GM12878 (cell line): ENCODE results near the gene ZNF627. TPM values are rescaled to one million over a fixed set of nuclear protein-coding genes. Genes with fewer than 3 reads are reported as not detected.

Experiments
- ATAC-seq: fragments of 200-7000 bp; cut with Tn5 transposase; 3 replicates; pipeline ENCODE4 v1.9.1; 2020; ENCODE audit warnings: mild to moderate bottlenecking, moderate library complexity
- BruUV-seq: library from RNA; stranded (reverse); fragments of 400-500 nt; replicated peaks from 2 replicates; lab custom pipeline; 2021; lab: Mats Ljungman, UMichigan
- CTCF ChIA-PET: fragments of 300-600 bp; sonication (Branson Sonifier 250); formaldehyde crosslinking; extraction: SDS; loops from one replicate; lab custom pipeline; 2021; ENCODE audit warnings: inconsistent platforms; lab: Yijun Ruan, JAX
- POLR2A ChIA-PET: fragments of 350-600 bp; formaldehyde crosslinking; extraction: SDS; loops from one replicate; lab custom pipeline; 2021; ENCODE audit warnings: inconsistent platforms; lab: Charles Lee
- RAD21 ChIA-PET: fragments of 300-600 bp; sonication (Branson Sonifier 250); formaldehyde crosslinking; loops from one replicate; lab custom pipeline; 2023; ENCODE audit warnings: antibody characterized with exemption; ENCODE audit not compliant: unreplicated experiment; lab: Charles Lee
- SMC1A ChIA-PET: fragments of 300-600 bp; sonication (Branson Sonifier 250); formaldehyde crosslinking; loops from one replicate; lab custom pipeline; 2023; ENCODE audit not compliant: unreplicated experiment, uncharacterized antibody; lab: Charles Lee
- DNase-seq: peaks from one replicate; pipeline ENCODE4 v3.0.0-alpha.2; 2011; ENCODE audit warnings: low read depth, low spot score
- FAIRE-seq: peaks from 3 replicates; lab custom pipeline; 2011; peaks lifted over from hg19 to GRCh38; lab: Jason Lieb, UNC
- H2AFZ ChIP-seq: 2 replicates; pipeline ENCODE4 v1.6.0; 2011; ENCODE audit warnings: low read depth, low read length, control low read depth; ENCODE audit not compliant: control insufficient read depth
- H3K27ac ChIP-seq: 2 replicates; pipeline ENCODE4 v1.5.1; 2011; ENCODE audit warnings: control low read depth; ENCODE audit not compliant: control insufficient read depth, insufficient read depth
- H3K27me3 ChIP-seq, 2 experiments: replicated peaks in 1 of 2; 2 replicates each; pipeline versions ENCODE4 v1.6.0 to v1.6.1; 2011; ENCODE audit warnings: low read length in 1 of 2; ENCODE audit not compliant: control insufficient read depth in 2 of 2, insufficient read depth in 2 of 2
- H3K36me3 ChIP-seq, 2 experiments: 2 replicates each; pipeline ENCODE4 v1.5.1; 2011; ENCODE audit warnings: low read length in 1 of 2; ENCODE audit not compliant: control insufficient read depth in 2 of 2, insufficient read depth in 2 of 2
- H3K4me1 ChIP-seq: 2 replicates; pipeline ENCODE4 v1.6.1; 2011; ENCODE audit warnings: mild to moderate bottlenecking, low read length, moderate library complexity, mixed read lengths; ENCODE audit not compliant: control insufficient read depth, insufficient read depth
- H3K4me2 ChIP-seq: 2 replicates; pipeline ENCODE4 v1.6.0; 2011; ENCODE audit warnings: control low read depth; ENCODE audit not compliant: control insufficient read depth, insufficient read depth
- H3K4me3 ChIP-seq: fragments of 200-600 bp; sonication (generic); 2 replicates; pipeline ENCODE4 v1.5.1; 2016
- H3K79me2 ChIP-seq: 2 replicates; pipeline ENCODE4 v1.6.0; 2011; ENCODE audit warnings: low read length; ENCODE audit not compliant: control insufficient read depth, insufficient read depth
- H3K9ac ChIP-seq: 2 replicates; pipeline ENCODE4 v1.8.0; 2011; ENCODE audit warnings: low read length, control low read depth, mixed read lengths; ENCODE audit not compliant: control insufficient read depth, insufficient read depth
- H3K9me3 ChIP-seq: replicated peaks from 3 replicates; pipeline ENCODE4 v1.5.1; 2011; ENCODE audit warnings: mild to moderate bottlenecking, low read length; ENCODE audit not compliant: control insufficient read depth, insufficient read depth
- H4K20me1 ChIP-seq: 2 replicates; pipeline ENCODE4 v1.6.0; 2011; ENCODE audit not compliant: control insufficient read depth, insufficient read depth
- BCLAF1 ChIP-seq: fragments of 450-650 bp; IDR thresholded peaks from 2 replicates; pipeline ENCODE4 v1.6.1; 2017; ENCODE audit warnings: antibody characterized with exemption, mild to moderate bottlenecking, moderate library complexity
- BHLHE40 ChIP-seq, 2 experiments: fragments of 450-650 bp in 1 of 2; IDR thresholded peaks; 2 replicates each; pipeline ENCODE4 v1.6.1; 2011 to 2017; ENCODE audit warnings: low read depth in 2 of 2, borderline replicate concordance in 1 of 2, improper control_type of control experiment in 1 of 2, low read length in 1 of 2, mild to moderate bottlenecking in 1 of 2
- BMI1 ChIP-seq: fragments of 450-650 bp; IDR thresholded peaks from 2 replicates; pipeline ENCODE4 v1.6.1; 2016; ENCODE audit warnings: mild to moderate bottlenecking, moderate library complexity, borderline replicate concordance
- CEBPB ChIP-seq, 2 experiments: fragments of 150-350 bp in 1 of 2; IDR thresholded peaks; 2 replicates each; pipeline ENCODE4 v1.6.1; 2012 to 2014; ENCODE audit warnings: low read depth in 2 of 2, low read length in 2 of 2, borderline replicate concordance in 1 of 2, inconsistent platforms in 1 of 2
- E4F1 ChIP-seq: fragments of 450-650 bp; IDR thresholded peaks from 2 replicates; pipeline ENCODE4 v1.6.1; 2018; ENCODE audit warnings: borderline replicate concordance, mild to moderate bottlenecking; ENCODE audit not compliant: partially characterized antibody
- EP300 ChIP-seq, 2 experiments: fragments of 150-350 bp in 1 of 2; IDR thresholded peaks; 2 replicates each; pipeline ENCODE4 v1.6.1; 2011 to 2012; ENCODE audit warnings: low read depth in 2 of 2, low read length in 2 of 2, borderline replicate concordance in 1 of 2, improper control_type of control experiment in 1 of 2, inconsistent platforms in 1 of 2; ENCODE audit not compliant: control insufficient read depth in 1 of 2
- EZH2 ChIP-seq: IDR thresholded peaks from 2 replicates; pipeline ENCODE4 v1.6.1; 2012; ENCODE audit warnings: low read depth, mild to moderate bottlenecking, control low read depth, inconsistent platforms, low read length, borderline replicate concordance; ENCODE audit not compliant: control insufficient read depth
- FOXM1 ChIP-seq: IDR thresholded peaks from 2 replicates; pipeline ENCODE4 v1.6.1; 2012; ENCODE audit warnings: low read depth, mild to moderate bottlenecking, inconsistent platforms, low read length, moderate library complexity
- IKZF2 ChIP-seq, 2 experiments: fragments of 450-650 bp; IDR thresholded peaks; 2 replicates each; pipeline ENCODE4 v1.6.1; 2017; ENCODE audit warnings: mild to moderate bottlenecking in 2 of 2, moderate library complexity in 2 of 2
- MYC ChIP-seq: IDR thresholded peaks from 2 replicates; pipeline ENCODE4 v1.6.1; 2011; ENCODE audit warnings: mild to moderate bottlenecking, low read length, moderate library complexity, inconsistent platforms; ENCODE audit not compliant: insufficient read depth, insufficient replicate concordance, insufficient read length, severe bottlenecking
- PBX3 ChIP-seq: IDR thresholded peaks from 2 replicates; pipeline ENCODE4 v1.6.1; 2011; ENCODE audit warnings: mild to moderate bottlenecking, low read depth, low read length, moderate library complexity; ENCODE audit not compliant: insufficient replicate concordance
- SMAD5 ChIP-seq: IDR thresholded peaks from 2 replicates; pipeline ENCODE4 v1.6.1; 2016; ENCODE audit warnings: antibody characterized with exemption, low read depth
- USF2 ChIP-seq: IDR thresholded peaks from 2 replicates; pipeline ENCODE4 v1.6.1; 2011; ENCODE audit warnings: low read depth, low read length, improper control_type of control experiment, borderline replicate concordance
- WGBS: methylation state at CpG from one replicate; pipeline ENCODE4 v1.1.6; 2016; ENCODE audit warnings: low lambda C conversion rate; ENCODE audit not compliant: insufficient replicate concordance, insufficient coverage; ENCODE audit errors: missing lambda C conversion rate; 5-methylcytosine and 5-hydroxymethylcytosine counted together
- in situ Hi-C: fragments of 300-500 bp; cut with MboI; formaldehyde crosslinking; loops from 9 replicates; pipeline ENCODE4 v1.14.3; 2018; ENCODE audit warnings: mixed read lengths
- intact Hi-C: fragments of 100-400 bp; cut with micrococcal nuclease; formaldehyde crosslinking; loops from one replicate; pipeline ENCODE4 v1.14.2; 2022; ENCODE audit not compliant: unreplicated experiment
- polyA plus RNA-seq, 11 experiments: library from polyadenylated mRNA; depleted of rRNA in 4 of 11; unstranded in 6 of 11; stranded (reverse) in 5 of 11; fragments of >200 nt; fragmentation: Nextera tagmentation in 4 of 11; fragmentation: Illumina TruSeq in 1 of 11; extraction: Ambion mirVana in 4 of 11; extraction: Trizol in 1 of 11; gene quantifications; 1 replicate in 1 of 11; 2 replicates in 10 of 11; pipeline versions ENCODE4 v1.2.1 to v1.2.3, GENCODE V29; 2011 to 2016; ENCODE audit warnings: inconsistent platforms in 2 of 11, missing spikeins in 2 of 11, low read depth in 1 of 11
- total RNA-seq, 4 experiments: library from RNA; depleted of rRNA in 3 of 4; stranded (reverse); fragments of >200 nt in 3 of 4; fragmentation: Illumina TruSeq in 1 of 4; extraction: Trizol in 1 of 4; gene quantifications; 2 replicates each; pipeline versions ENCODE4 v1.2.1 to v1.2.3, GENCODE V29; 2013 to 2021

Gene ZNF627
- total and polyA plus RNA-seq, 10 of the 15 experiments (the other 5 are each of a cell fraction or from before 2014, with no cell fraction given) = 5.1 to 13.7 (median 10.2) TPM

- Histone ChIP-seq H3K27ac (no peak overlapping the region), H3K27me3 (no peaks in the 10 kb centered on the region), H3K4me2 (no peak overlapping the region), H2AFZ (no peak overlapping the region), H4K20me1 (no peaks in the 10 kb centered on the region), H3K9ac (no peak overlapping the region), H3K4me3 (no peak overlapping the region), H3K4me1 (no peaks in the 10 kb centered on the region), H3K79me2 (no peaks in the 10 kb centered on the region), H3K36me3 (no peaks in the 10 kb centered on the region), H3K9me3 (peaks cover 1% of the 10 kb centered on the region; the same call in 1 of the 3 replicates)
- ATAC-seq = no peak
- SMC1A ChIA-PET = no interaction called here
- intact Hi-C loops = no loop called here
- CTCF ChIA-PET = interaction anchor here (0.7 to 1.1 kb wide), 3 partner anchors 73 to 176 kb away, joined by 3 to 5 read pairs (median 3); no protein-coding TSS in a partner anchor
- RAD21 ChIA-PET = no interaction called here
- FAIRE-seq = no peak
- POLR2A ChIA-PET = no interaction called here
- no TSS peak for BruUV-seq
- in situ Hi-C loops = no loop called here
- 84% methylated on average over 8 of the region's 8 CpGs for WGBS
- no peak for DNase-seq
- TF ChIP-seq MYC = no peak
- TF ChIP-seq E4F1 = no peak
- TF ChIP-seq PBX3 = no peak
- no peak for TF ChIP-seq IKZF2 (IDR thresholded peaks at IDR 0.05)
- no peak for TF ChIP-seq BMI1
- TF ChIP-seq FOXM1 = no peak
- TF ChIP-seq SMAD5 = no peak
- TF ChIP-seq EP300 (IDR thresholded peaks at IDR 0.05; ENCODE audit: borderline replicate concordance in 1 of 2, control insufficient read depth in 1 of 2, low read depth in 2 of 2, low read length in 2 of 2) = no peak
- no peak for TF ChIP-seq USF2
- TF ChIP-seq EZH2 = no peak
- TF ChIP-seq CEBPB (IDR thresholded peaks at IDR 0.05; ENCODE audit: borderline replicate concordance in 1 of 2, low read depth in 2 of 2, low read length in 2 of 2) = no peak
- no peak for TF ChIP-seq BCLAF1
- TF ChIP-seq BHLHE40 (IDR thresholded peaks at IDR 0.05; ENCODE audit: borderline replicate concordance in 1 of 2, low read depth in 2 of 2, low read length in 1 of 2) = no peak
Measured at GRCh38 chr19:11663181-11663591, 65.9 kb downstream of the ZNF627 start.
